ENCODE results near the gene TXNDC17. TPM values are rescaled to one million over a fixed set of nuclear protein-coding genes. Genes with fewer than 3 reads are reported as not detected.

TXNDC17 gene
- total and polyA plus RNA-seq, 2 of the 13 experiments (the other 11 are each of a cell fraction or from before 2014, with no cell fraction given), result 188 to 266 TPM

- TF ChIP-seq, protein P1, sequence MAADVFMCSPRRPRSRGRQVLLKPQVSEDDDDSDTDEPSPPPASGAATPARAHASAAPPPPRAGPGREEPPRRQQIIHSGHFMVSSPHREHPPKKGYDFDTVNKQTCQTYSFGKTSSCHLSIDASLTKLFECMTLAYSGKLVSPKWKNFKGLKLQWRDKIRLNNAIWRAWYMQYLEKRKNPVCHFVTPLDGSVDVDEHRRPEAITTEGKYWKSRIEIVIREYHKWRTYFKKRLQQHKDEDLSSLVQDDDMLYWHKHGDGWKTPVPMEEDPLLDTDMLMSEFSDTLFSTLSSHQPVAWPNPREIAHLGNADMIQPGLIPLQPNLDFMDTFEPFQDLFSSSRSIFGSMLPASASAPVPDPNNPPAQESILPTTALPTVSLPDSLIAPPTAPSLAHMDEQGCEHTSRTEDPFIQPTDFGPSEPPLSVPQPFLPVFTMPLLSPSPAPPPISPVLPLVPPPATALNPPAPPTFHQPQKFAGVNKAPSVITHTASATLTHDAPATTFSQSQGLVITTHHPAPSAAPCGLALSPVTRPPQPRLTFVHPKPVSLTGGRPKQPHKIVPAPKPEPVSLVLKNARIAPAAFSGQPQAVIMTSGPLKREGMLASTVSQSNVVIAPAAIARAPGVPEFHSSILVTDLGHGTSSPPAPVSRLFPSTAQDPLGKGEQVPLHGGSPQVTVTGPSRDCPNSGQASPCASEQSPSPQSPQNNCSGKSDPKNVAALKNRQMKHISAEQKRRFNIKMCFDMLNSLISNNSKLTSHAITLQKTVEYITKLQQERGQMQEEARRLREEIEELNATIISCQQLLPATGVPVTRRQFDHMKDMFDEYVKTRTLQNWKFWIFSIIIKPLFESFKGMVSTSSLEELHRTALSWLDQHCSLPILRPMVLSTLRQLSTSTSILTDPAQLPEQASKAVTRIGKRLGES (CRISPR knock-in tag; IDR thresholded peaks at IDR 0.05; ENCODE audit: borderline replicate concordance), result no peak
- TF ChIP-seq ZMYM3 (CRISPR knock-in tag; IDR thresholded peaks at IDR 0.05) (0 out of 2 replicates have a peak, but pooled peaks have one; percentile 51), YEATS4 (CRISPR knock-in tag; IDR thresholded peaks at IDR 0.05; ENCODE audit: borderline replicate concordance) (peak; percentile 27; the same call in 1 of the 2 replicates), HNF4G (IDR thresholded peaks at IDR 0.05; ENCODE audit: borderline replicate concordance, low read depth, low read length) (peak; percentile 60), HNF4G (CRISPR knock-in tag; IDR thresholded peaks at IDR 0.05; ENCODE audit: borderline replicate concordance, low read depth) (no peak; the same call in 1 of the 2 replicates), ZFP37 (CRISPR knock-in tag; IDR thresholded peaks at IDR 0.05; ENCODE audit: borderline replicate concordance) (0 out of 2 replicates have a peak, but pooled peaks have one; percentile 38), ZFY (CRISPR knock-in tag; IDR thresholded peaks at IDR 0.05) (peak; percentile 36; the same call in 1 of the 2 replicates), MZF1 (CRISPR knock-in tag; IDR thresholded peaks at IDR 0.05; ENCODE audit: borderline replicate concordance) (0 out of 2 replicates have a peak, but pooled peaks have one; percentile 46), SMC3 (IDR thresholded peaks at IDR 0.05; ENCODE audit: low read length) (no peak; the same call in 1 of the 2 replicates), ZNF777 (CRISPR knock-in tag; IDR thresholded peaks at IDR 0.05) (no peak), NCOA5 (CRISPR knock-in tag; IDR thresholded peaks at IDR 0.05) (0 out of 2 replicates have a peak, but pooled peaks have one; percentile 75), FOXA1 (IDR thresholded peaks at IDR 0.05) (no peak), FOXA1 (CRISPR knock-in tag; IDR thresholded peaks at IDR 0.05) (peak; percentile 82), GZF1 (CRISPR knock-in tag; IDR thresholded peaks at IDR 0.05) (peak; percentile 73; the same call in 1 of the 2 replicates), HOXA5 (CRISPR knock-in tag; IDR thresholded peaks at IDR 0.05) (peak; percentile 65; the same call in 1 of the 2 replicates), DNMT1 (CRISPR knock-in tag; IDR thresholded peaks at IDR 0.05) (no peak), GRHL1 (CRISPR knock-in tag; conservative IDR thresholded peaks at IDR 0.05) (no peak), PHF20 (CRISPR knock-in tag; IDR thresholded peaks at IDR 0.05) (no peak), TBX2 (CRISPR knock-in tag; IDR thresholded peaks at IDR 0.05; ENCODE audit: borderline replicate concordance) (peak; percentile 86), ZNF503 (CRISPR knock-in tag; IDR thresholded peaks at IDR 0.05) (peak; percentile 79; the same call in 1 of the 2 replicates), TCF7 (IDR thresholded peaks at IDR 0.05; ENCODE audit: low read depth) (0 out of 2 replicates have a peak, but pooled peaks have one; percentile 42), NFKB2 (CRISPR knock-in tag; IDR thresholded peaks at IDR 0.05; ENCODE audit: borderline replicate concordance) (no peak), ZNF205 (CRISPR knock-in tag; IDR thresholded peaks at IDR 0.05) (no peak)
- TF ChIP-seq, protein P2, sequence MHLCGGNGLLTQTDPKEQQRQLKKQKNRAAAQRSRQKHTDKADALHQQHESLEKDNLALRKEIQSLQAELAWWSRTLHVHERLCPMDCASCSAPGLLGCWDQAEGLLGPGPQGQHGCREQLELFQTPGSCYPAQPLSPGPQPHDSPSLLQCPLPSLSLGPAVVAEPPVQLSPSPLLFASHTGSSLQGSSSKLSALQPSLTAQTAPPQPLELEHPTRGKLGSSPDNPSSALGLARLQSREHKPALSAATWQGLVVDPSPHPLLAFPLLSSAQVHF (CRISPR knock-in tag; IDR thresholded peaks at IDR 0.05), result no peak
Observed at GRCh38 chr17:6683081-6683684, 42.3 kb downstream of the TXNDC17 start (continued).

All from HepG2 (cell line).